CD8-positive, alpha-beta memory T cell (primary cell): Measurements from ENCODE around the gene NEDD4L. TPM values are rescaled to one million over a fixed set of nuclear protein-coding genes. Genes with fewer than 3 reads are reported as not detected.

Experiments used
- CTCF ChIA-PET: fragments of 350-600 bp; sonication (Branson Sonifier 250); formaldehyde crosslinking; loops from one replicate; lab custom pipeline; 2021; ENCODE audit warnings: antibody characterized with exemption; lab: Charles Lee
- POLR2A ChIA-PET: fragments of 350-600 bp; sonication (Branson Sonifier 250); formaldehyde crosslinking; loops from one replicate; lab custom pipeline; 2021; ENCODE audit warnings: antibody characterized with exemption; lab: Charles Lee
- DNase-seq, 5 donors: peaks; one replicate each; pipeline versions ENCODE4 v3.0.0 to v3.0.0-alpha.2; 2020 to 2022; ENCODE audit warnings: mixed read lengths in 1 of 5
- H3K27ac ChIP-seq: one replicate; pipeline ENCODE4 v1.7.0; 2013; ENCODE audit warnings: low read depth, mild to moderate bottlenecking, low read length, moderate library complexity
- H3K27me3 ChIP-seq: 2 replicates; pipeline ENCODE4 v1.7.0; 2013; ENCODE audit warnings: low read length, mild to moderate bottlenecking; ENCODE audit not compliant: insufficient read depth, poor library complexity, severe bottlenecking
- H3K36me3 ChIP-seq: 2 replicates; pipeline ENCODE4 v1.7.0; 2013; ENCODE audit warnings: mild to moderate bottlenecking, low read length, moderate library complexity; ENCODE audit not compliant: insufficient read depth
- H3K4me1 ChIP-seq: 2 replicates; pipeline ENCODE4 v1.7.0; 2013; ENCODE audit warnings: mild to moderate bottlenecking, low read length, moderate library complexity; ENCODE audit not compliant: insufficient read depth
- H3K4me3 ChIP-seq: 2 replicates; pipeline ENCODE4 v1.7.0; 2013; ENCODE audit warnings: mild to moderate bottlenecking, low read length
- H3K9me3 ChIP-seq: 2 replicates; pipeline ENCODE4 v1.7.0; 2013; ENCODE audit warnings: mild to moderate bottlenecking, low read length
- H3K27ac Mint-ChIP-seq, 8 donors: one replicate each; pipeline ENCODE4 v1.8.0; 2020 to 2021; ENCODE audit warnings: mixed read lengths in 8 of 8, mild to moderate bottlenecking in 6 of 8, inconsistent platforms in 3 of 8, moderate library complexity in 3 of 8
- H3K27me3 Mint-ChIP-seq, 2 donors: one replicate each; pipeline ENCODE4 v1.8.0; 2020 to 2021; ENCODE audit warnings: mixed read lengths in 2 of 2, mild to moderate bottlenecking in 1 of 2, moderate library complexity in 1 of 2
- H3K36me3 Mint-ChIP-seq, 3 donors: one replicate each; pipeline ENCODE4 v1.8.0; 2020 to 2021; ENCODE audit warnings: mixed read lengths in 3 of 3, inconsistent platforms in 1 of 3, mild to moderate bottlenecking in 1 of 3
- H3K4me1 Mint-ChIP-seq, 3 donors: one replicate each; pipeline ENCODE4 v1.8.0; 2020 to 2021; ENCODE audit warnings: mixed read lengths in 3 of 3, inconsistent platforms in 1 of 3, mild to moderate bottlenecking in 1 of 3
- H3K4me3 Mint-ChIP-seq, 7 donors: one replicate each; pipeline ENCODE4 v1.8.0; 2020 to 2021; ENCODE audit warnings: mixed read lengths in 7 of 7, mild to moderate bottlenecking in 6 of 7, moderate library complexity in 4 of 7, inconsistent platforms in 2 of 7
- H3K9me3 Mint-ChIP-seq, 5 donors: one replicate each; pipeline ENCODE4 v1.8.0; 2020 to 2022; ENCODE audit warnings: mixed read lengths in 5 of 5, mild to moderate bottlenecking in 3 of 5, moderate library complexity in 2 of 5, inconsistent platforms in 1 of 5
- polyA plus RNA-seq: library from polyadenylated mRNA; unstranded; fragments of 300-500 nt; fragmentation: Illumina TruSeq; gene quantifications from one replicate; pipeline ENCODE4 v1.2.3, GENCODE V29; 2021
- total RNA-seq, 2 experiments: library from RNA; stranded (reverse); gene quantifications; one replicate each; pipeline ENCODE4 v1.2.3, GENCODE V29; 2021

Gene NEDD4L
- total and polyA plus RNA-seq, 3 experiments from 2014 or later = 1.4 to 4.1 (median 3.0) TPM

- CTCF ChIA-PET = no interaction called here
These were observed 293.3 kb downstream of the NEDD4L start for GRCh38 chr18:58337285-58337684.

GRCh38 chr18:58337686-58338085 lies 293.7 kb downstream of the NEDD4L start:
- no peaks in the 10 kb centered on the region for H3K27me3 ChIP-seq
- H3K27ac ChIP-seq = no peak overlapping the region
- POLR2A ChIA-PET = no interaction called here
- Mint-ChIP-seq H3K27me3 (peaks cover 1 to 6% of the 10 kb centered on the region in 2 donors), H3K4me3 (no peak overlapping the region), H3K36me3 (peaks cover 0 to 4% (median 0%) of the 10 kb centered on the region in 3 donors), H3K4me1 (no peaks in the 10 kb centered on the region), H3K27ac (no peak overlapping the region), H3K9me3 (peaks cover 0 to 5% (median 0%) of the 10 kb centered on the region in 5 donors)
- DNase-seq = no peak
- no peaks in the 10 kb centered on the region for H3K9me3 ChIP-seq
- no peaks in the 10 kb centered on the region for H3K4me1 ChIP-seq
- CTCF ChIA-PET = no interaction called here
- no peaks in the 10 kb centered on the region for H3K36me3 ChIP-seq
- H3K4me3 ChIP-seq = no peak overlapping the region

More at GRCh38 chr18:58337285-58337684, 293.3 kb downstream of the NEDD4L start:
- Histone ChIP-seq H3K27me3 (no peaks in the 10 kb centered on the region), H3K27ac (no peak overlapping the region), H3K4me1 (no peaks in the 10 kb centered on the region), H3K9me3 (no peaks in the 10 kb centered on the region), H3K36me3 (no peaks in the 10 kb centered on the region), H3K4me3 (no peak overlapping the region)
- no peaks in the 10 kb centered on the region for H3K4me1 Mint-ChIP-seq
- no peak overlapping the region for H3K4me3 Mint-ChIP-seq
- H3K9me3 Mint-ChIP-seq = peaks cover 0 to 5% (median 0%) of the 10 kb centered on the region in 5 donors
- H3K27me3 Mint-ChIP-seq = peaks cover 1 to 6% of the 10 kb centered on the region in 2 donors
- POLR2A ChIA-PET = no interaction called here
- DNase-seq = no peak
- H3K36me3 Mint-ChIP-seq = peaks cover 0 to 4% (median 0%) of the 10 kb centered on the region in 3 donors
- H3K27ac Mint-ChIP-seq = no peak overlapping the region

GRCh38 chr18:58338141-58338540 lies 294.1 kb downstream of the NEDD4L start:
- ChIA-PET CTCF (no interaction called here), POLR2A (no interaction called here)
- Mint-ChIP-seq H3K36me3 (peaks cover 0 to 4% (median 0%) of the 10 kb centered on the region in 3 donors), H3K9me3 (peaks cover 0 to 5% (median 0%) of the 10 kb centered on the region in 5 donors), H3K4me3 (no peak overlapping the region), H3K27me3 (peaks cover 0 to 6% of the 10 kb centered on the region in 2 donors), H3K4me1 (no peaks in the 10 kb centered on the region), H3K27ac (no peak overlapping the region)
- no peak for DNase-seq
- H3K9me3 ChIP-seq = no peaks in the 10 kb centered on the region
- no peak overlapping the region for H3K27ac ChIP-seq
- H3K4me3 ChIP-seq = no peak overlapping the region
- H3K4me1 ChIP-seq = no peaks in the 10 kb centered on the region
- H3K27me3 ChIP-seq = no peaks in the 10 kb centered on the region
- H3K36me3 ChIP-seq = no peaks in the 10 kb centered on the region

- Histone ChIP-seq H3K27me3 (no peaks in the 10 kb centered on the region), H3K4me3 (no peak overlapping the region), H3K9me3 (no peaks in the 10 kb centered on the region), H3K4me1 (no peaks in the 10 kb centered on the region), H3K36me3 (no peaks in the 10 kb centered on the region), H3K27ac (no peak overlapping the region)
- Mint-ChIP-seq H3K4me3 (no peak overlapping the region), H3K27ac (no peak overlapping the region), H3K27me3 (peaks cover 0 to 6% of the 10 kb centered on the region in 2 donors), H3K36me3 (peaks cover 0 to 2% (median 0%) of the 10 kb centered on the region in 3 donors), H3K9me3 (peaks cover 0 to 1% (median 0%) of the 10 kb centered on the region in 5 donors), H3K4me1 (no peaks in the 10 kb centered on the region)
- no peak for DNase-seq
- ChIA-PET POLR2A (no interaction called here), CTCF (no interaction called here)
These were observed 295.1 kb downstream of the NEDD4L start for GRCh38 chr18:58338961-58339592.

GRCh38 chr18:58339890-58340289 lies 295.9 kb downstream of the NEDD4L start:
- POLR2A ChIA-PET = no interaction called here
- Mint-ChIP-seq H3K9me3 (peaks cover 0 to 1% (median 0%) of the 10 kb centered on the region in 5 donors), H3K36me3 (no peaks in the 10 kb centered on the region), H3K4me1 (no peaks in the 10 kb centered on the region), H3K27ac (no peak overlapping the region), H3K4me3 (no peak overlapping the region), H3K27me3 (peaks cover 0 to 6% of the 10 kb centered on the region in 2 donors)
- H3K4me1 ChIP-seq = no peaks in the 10 kb centered on the region
- no peaks in the 10 kb centered on the region for H3K9me3 ChIP-seq
- CTCF ChIA-PET = no interaction called here
- H3K27me3 ChIP-seq = no peaks in the 10 kb centered on the region
- no peaks in the 10 kb centered on the region for H3K36me3 ChIP-seq
- H3K27ac ChIP-seq = no peak overlapping the region
- DNase-seq = no peak
- no peak overlapping the region for H3K4me3 ChIP-seq

- Mint-ChIP-seq H3K4me3 (no peak overlapping the region), H3K27me3 (peaks cover 0 to 3% of the 10 kb centered on the region in 2 donors), H3K4me1 (no peaks in the 10 kb centered on the region), H3K9me3 (peaks cover 0 to 1% (median 0%) of the 10 kb centered on the region in 5 donors), H3K27ac (no peak overlapping the region), H3K36me3 (no peaks in the 10 kb centered on the region)
- Histone ChIP-seq H3K27me3 (no peaks in the 10 kb centered on the region), H3K4me3 (no peak overlapping the region), H3K4me1 (no peaks in the 10 kb centered on the region), H3K9me3 (no peaks in the 10 kb centered on the region), H3K27ac (no peak overlapping the region), H3K36me3 (no peaks in the 10 kb centered on the region)
- no peak for DNase-seq
- CTCF ChIA-PET = no interaction called here
- POLR2A ChIA-PET = no interaction called here
These were observed 297.9 kb downstream of the NEDD4L start for GRCh38 chr18:58341916-58342315.

GRCh38 chr18:58344080-58344670 lies 300.1 kb downstream of the NEDD4L start:
- no peaks in the 10 kb centered on the region for H3K4me1 Mint-ChIP-seq
- Histone ChIP-seq H3K27me3 (no peaks in the 10 kb centered on the region), H3K9me3 (no peaks in the 10 kb centered on the region), H3K4me1 (no peaks in the 10 kb centered on the region), H3K27ac (no peak overlapping the region), H3K36me3 (no peaks in the 10 kb centered on the region), H3K4me3 (no peak overlapping the region)
- no peak overlapping the region for H3K27ac Mint-ChIP-seq
- no peaks in the 10 kb centered on the region for H3K27me3 Mint-ChIP-seq
- no peak overlapping the region for H3K4me3 Mint-ChIP-seq
- POLR2A ChIA-PET = no interaction called here
- no peaks in the 10 kb centered on the region for H3K36me3 Mint-ChIP-seq
- H3K9me3 Mint-ChIP-seq = no peaks in the 10 kb centered on the region
- DNase-seq = no peak
- CTCF ChIA-PET = interaction anchor here (1.6 kb wide), 1 partner anchor 13 kb away, joined by 3 read pairs; no protein-coding TSS in a partner anchor

- CTCF ChIA-PET = interaction anchor here (1.6 kb wide), 1 partner anchor 13 kb away, joined by 3 read pairs; no protein-coding TSS in a partner anchor
- H3K27ac Mint-ChIP-seq = no peak overlapping the region
- no peaks in the 10 kb centered on the region for H3K9me3 ChIP-seq
- no peak for DNase-seq
- H3K27ac ChIP-seq = no peak overlapping the region
- H3K4me3 Mint-ChIP-seq = no peak overlapping the region
- H3K4me1 Mint-ChIP-seq = no peaks in the 10 kb centered on the region
- H3K9me3 Mint-ChIP-seq = no peaks in the 10 kb centered on the region
- no peak overlapping the region for H3K4me3 ChIP-seq
- H3K4me1 ChIP-seq = no peaks in the 10 kb centered on the region
- no peaks in the 10 kb centered on the region for H3K27me3 ChIP-seq
- no peaks in the 10 kb centered on the region for H3K36me3 ChIP-seq
- POLR2A ChIA-PET = no interaction called here
- H3K36me3 Mint-ChIP-seq = no peaks in the 10 kb centered on the region
- H3K27me3 Mint-ChIP-seq = no peaks in the 10 kb centered on the region
These were observed 300.9 kb downstream of the NEDD4L start for GRCh38 chr18:58344861-58345463.
